K562 (cell line): ENCODE results near the gene RTP5. TPM values are rescaled to one million over a fixed set of nuclear protein-coding genes. Genes with fewer than 3 reads are reported as not detected.

Source experiments
- ARHGAP35 ChIP-seq: fragments of 450-650 bp; IDR thresholded peaks from 2 replicates; pipeline ENCODE4 v1.6.1; 2018; ENCODE audit not compliant: partially characterized antibody
- BMI1 ChIP-seq: fragments of 150-350 bp; IDR thresholded peaks from 2 replicates; pipeline ENCODE4 v1.6.1; 2014; ENCODE audit warnings: low read length
- E2F1 ChIP-seq: sonication (generic); formaldehyde crosslinking; IDR thresholded peaks from 2 replicates; pipeline ENCODE4 v1.8.1; 2023; ENCODE audit warnings: mild to moderate bottlenecking, missing genetic modification reagents, moderate library complexity
- FOXJ3 ChIP-seq: sonication (generic); formaldehyde crosslinking; IDR thresholded peaks from 2 replicates; pipeline ENCODE4 v1.4.0; 2020; ENCODE audit warnings: mild to moderate bottlenecking, missing genetic modification reagents
- MAX ChIP-seq: sonication (generic); formaldehyde crosslinking; IDR thresholded peaks from 2 replicates; pipeline ENCODE4 v1.9.0; 2022; ENCODE audit warnings: mild to moderate bottlenecking, missing genetic modification reagents
- MNT ChIP-seq, 2 experiments: fragments of 450-650 bp; conservative IDR thresholded peaks; 2 replicates each; pipeline ENCODE4 v1.6.1; 2017; ENCODE audit warnings: mild to moderate bottlenecking in 2 of 2, moderate library complexity in 2 of 2
- NFIC ChIP-seq: fragments of 450-650 bp; IDR thresholded peaks from 2 replicates; pipeline ENCODE4 v1.6.1; 2017; ENCODE audit warnings: mild to moderate bottlenecking, inconsistent platforms
- PKNOX1 ChIP-seq: fragments of 450-650 bp; IDR thresholded peaks from 2 replicates; pipeline ENCODE4 v1.6.1; 2016
- THAP12 ChIP-seq: fragments of 250-450 bp; sonication (Bioruptor Pico); IDR thresholded peaks from 2 replicates; pipeline ENCODE4 v1.9.0; 2021; ENCODE audit warnings: mild to moderate bottlenecking, inconsistent platforms
- ZNF3 ChIP-seq: fragments of 250-450 bp; sonication (Bioruptor Pico); IDR thresholded peaks from 2 replicates; pipeline ENCODE4 v1.5.0; 2021; ENCODE audit warnings: mild to moderate bottlenecking, moderate library complexity
- ZNF764 ChIP-seq: fragments of 250-450 bp; sonication (Bioruptor Pico); IDR thresholded peaks from 2 replicates; pipeline ENCODE4 v1.4.0; 2020; ENCODE audit warnings: low read depth, mild to moderate bottlenecking, moderate library complexity
- polyA plus RNA-seq, 8 experiments: library from polyadenylated mRNA; depleted of rRNA in 4 of 8; stranded (reverse) in 5 of 8; unstranded in 3 of 8; fragments of >200 nt; fragmentation: Nextera tagmentation in 2 of 8; fragmentation: Illumina TruSeq in 1 of 8; extraction: Ambion mirVana in 2 of 8; extraction: Trizol in 1 of 8; gene quantifications; 2 replicates each; pipeline versions ENCODE4 v1.2.1 to v1.2.3, GENCODE V29; 2011 to 2014; ENCODE audit warnings: inconsistent platforms in 1 of 8, missing spikeins in 1 of 8
- total RNA-seq, 7 experiments: library from RNA; depleted of rRNA in 6 of 7; stranded (reverse); fragments of >200 nt in 6 of 7; fragmentation: Illumina TruSeq in 2 of 7; extraction: Trizol in 2 of 7; gene quantifications; 2 replicates each; pipeline versions ENCODE4 v1.2.1 to v1.2.3, GENCODE V29; 2011 to 2021; ENCODE audit warnings: low replicate concordance in 1 of 7

Gene RTP5
- total and polyA plus RNA-seq, 9 of the 15 experiments (the other 6 are each of a cell fraction or from before 2014, with no cell fraction given): not detected

GRCh38 chr2:241858206-241859016 is 11.1 kb upstream of the RTP5 start, which contains the start of gene PDCD1 (continued):
- TF ChIP-seq ZNF764 (CRISPR knock-in tag): no peak
- TF ChIP-seq E2F1 (CRISPR knock-in tag): no peak
- TF ChIP-seq THAP12: no peak
- TF ChIP-seq MNT (conservative IDR thresholded peaks at IDR 0.05): peak in 1 of 2 experiments; percentile 50; a peak in 2 of 4 replicates
- no peak for TF ChIP-seq BMI1
- TF ChIP-seq NFIC: peak; percentile 53
- 0 out of 2 replicates have a peak, but pooled peaks have one; percentile 9 for TF ChIP-seq MAX
- TF ChIP-seq FOXJ3: no peak
- no peak for TF ChIP-seq ARHGAP35
- TF ChIP-seq PKNOX1: peak; percentile 76
- TF ChIP-seq ZNF3 (CRISPR knock-in tag): no peak
